Heart right ventricle (tissue), 16 donors: Measurements from ENCODE around the gene CD300LG. TPM values are rescaled to one million over a fixed set of nuclear protein-coding genes. Genes with fewer than 3 reads are reported as not detected.

Source experiments
- ATAC-seq, 8 donors: fragments of 200-7000 bp; cut with Tn5 transposase; one replicate each; pipeline ENCODE4 v1.9.1; 2020; ENCODE audit warnings: mild to moderate bottlenecking in 8 of 8, moderate library complexity in 8 of 8, moderate number of reproducible peaks in 1 of 8
- DNase-seq, 2 donors: peaks; one replicate each; pipeline ENCODE4 v3.0.0-alpha.2; 2020
- H3K27ac ChIP-seq, 10 donors: fragments of 200-600 bp; sonication (generic) in 2 of 10; one replicate each; pipeline versions ENCODE4 v1.5.0 to v1.8.0; 2020 to 2022; ENCODE audit warnings: mild to moderate bottlenecking in 3 of 10
- H3K27me3 ChIP-seq, 7 donors: fragments of 200-600 bp; one replicate each; pipeline ENCODE4 v1.8.0; 2021 to 2022; ENCODE audit warnings: mild to moderate bottlenecking in 2 of 7
- H3K36me3 ChIP-seq, 9 donors: fragments of 200-600 bp; sonication (generic) in 1 of 9; one replicate each; pipeline versions ENCODE4 v1.5.0 to v1.8.0; 2020 to 2022; ENCODE audit warnings: mild to moderate bottlenecking in 2 of 9
- H3K4me1 ChIP-seq, 9 donors: fragments of 200-600 bp; sonication (generic) in 1 of 9; one replicate each; pipeline versions ENCODE4 v1.5.0 to v1.8.0; 2020 to 2022; ENCODE audit warnings: mild to moderate bottlenecking in 4 of 9
- H3K4me3 ChIP-seq, 10 donors: fragments of 200-600 bp; sonication (generic) in 2 of 10; one replicate each; pipeline versions ENCODE4 v1.5.0 to v1.8.0; 2020 to 2022; ENCODE audit warnings: mild to moderate bottlenecking in 7 of 10, moderate library complexity in 2 of 10
- H3K9me3 ChIP-seq, 11 donors: fragments of 200-600 bp in 10 of 11; sonication (generic) in 2 of 11; one replicate each; pipeline versions ENCODE4 v1.5.0 to v1.8.0; 2013 to 2022; ENCODE audit warnings: mild to moderate bottlenecking in 2 of 11, control low read depth in 1 of 11, moderate library complexity in 1 of 11
- CTCF ChIP-seq, 9 donors: fragments of 200-600 bp; sonication (generic) in 2 of 9; IDR thresholded peaks; one replicate each; pipeline versions ENCODE4 v1.5.0 to v1.8.0; 2021 to 2022; ENCODE audit warnings: antibody characterized with exemption in 9 of 9, mild to moderate bottlenecking in 5 of 9, moderate library complexity in 1 of 9
- WGBS, 2 donors: extraction: QIAGEN DNeasy Blood & Tissue Kit; methylation state at CpG; one replicate each; pipeline ENCODE4 v1.1.7; 2013; ENCODE audit warnings: inconsistent platforms in 1 of 2; 5-methylcytosine and 5-hydroxymethylcytosine counted together
- intact Hi-C, 10 donors: fragments of 100-400 bp; cut with DNase I; formaldehyde crosslinking; loops; one replicate each; pipeline versions ENCODE4 v1.11.1 to v1.14.2; 2022
- polyA plus RNA-seq, 2 donors: library from polyadenylated mRNA; stranded (reverse); fragments of 200-250 nt; gene quantifications; one replicate each; pipeline ENCODE4 v1.2.3, GENCODE V29; 2013
- total RNA-seq, 10 donors: library from RNA; stranded (reverse); fragmentation: NEBNext Ultra II Directional in 3 of 10; extraction: Animal tissue kit (Norgen Biotek cat#: 25700) in 3 of 10; gene quantifications; one replicate each; pipeline versions ENCODE4 v1.2.1 to v1.2.4, GENCODE V29; 2021 to 2023
- donor health status: Arrhythmogenic right ventricular cardiomyopathy.
- donor health status: ischemic (EF 13 %, LVEDD 7.1; RV severe dilation, severe dysfunction).
- donor health status: healthy with polysubstance abuse.
- donor health status: DM: no; HTN: yes; CAD: no.
- donor health status: DM: no; HTN: no; CAD: no.
- donor health status: ischemic (EF 25% LVEDD 6.9; RV normal size, moderate dysfunction).
- donor health status: ischemic (EF 25% LVEDD 5.7; RV mildly dilated, moderate dysfunction).
- donor health status: healthy.
- donor health status: DM: yes; HTN: yes; CAD: no.
- donor health status: Ischemic cardiomyopathy.
- donor health status: ischemic (EF 35%, LVEDD 5.7; RV mildly dilated, moderate dysfunction).
- donor health status: nonischemic (EF 11% LVEDD 7.7; RV severe dilation, severe dysfunction).
- donor health status: DM: yes; HTN: yes; CAD: no.
- donor health status: PGD.
- donor health status: ischemic (EF 29% LVEDD 5.4; RV normal size, mild dysfunction).
- donor health status: nonischemic (EF 23%, LVEDD 6.1; RV moderate dilation, normal function).

CD300LG gene
- total and polyA plus RNA-seq, 12 donors: 3.8 to 70.9 (median 14.5) TPM

- intact Hi-C loops: no loop called here
- WGBS, 2 donors: 89 to 95% methylated on average over 3 of the region's 3 CpGs
- ATAC-seq: no peak
- peaks cover 5 to 60% (median 35%) of the 10 kb centered on the region in 9 donors for H3K4me1 ChIP-seq
- H3K27ac ChIP-seq: peak overlapping the region in 6 of 10 donors; percentile 80 to 90 (median 84)
- TF ChIP-seq CTCF (IDR thresholded peaks at IDR 0.05): no peak
- H3K4me3 ChIP-seq: no peak overlapping the region
- H3K36me3 ChIP-seq: peaks cover 0 to 4% (median 0%) of the 10 kb centered on the region in 9 donors
- H3K27me3 ChIP-seq: no peaks in the 10 kb centered on the region
- no peaks in the 10 kb centered on the region for H3K9me3 ChIP-seq
- no peak for DNase-seq
Observed at GRCh38 chr17:43856141-43856540, 9.2 kb downstream of the CD300LG start.

GRCh38 chr17:43857141-43857540 is 10.2 kb downstream of the CD300LG start:
- Histone ChIP-seq H3K27ac (peak overlapping the region; percentile 41 to 90 (median 82)), H3K27me3 (no peaks in the 10 kb centered on the region), H3K36me3 (peaks cover 0 to 4% (median 0%) of the 10 kb centered on the region in 9 donors), H3K4me3 (no peak overlapping the region), H3K9me3 (no peaks in the 10 kb centered on the region), H3K4me1 (peaks cover 11 to 65% (median 45%) of the 10 kb centered on the region in 9 donors)
- intact Hi-C loops: no loop called here
- no peak for TF ChIP-seq CTCF (IDR thresholded peaks at IDR 0.05)
- DNase-seq (no peak), ATAC-seq (no peak)
- WGBS, 2 donors: 94 to 100% methylated on average over 5 of the region's 5 CpGs

GRCh38 chr17:43857957-43858600 is 11.1 kb downstream of the CD300LG start:
- peak overlapping the region in 1 of 10 donors; percentile 10 for H3K4me3 ChIP-seq

More at GRCh38 chr17:43857957-43858600, 11.1 kb downstream of the CD300LG start:
- H3K9me3 ChIP-seq: no peaks in the 10 kb centered on the region
- TF ChIP-seq CTCF (IDR thresholded peaks at IDR 0.05): no peak
- no peaks in the 10 kb centered on the region for H3K27me3 ChIP-seq
- WGBS, 2 donors: 52 to 56% methylated on average over 12 of the region's 12 CpGs
- peaks cover 0 to 4% (median 0%) of the 10 kb centered on the region in 9 donors for H3K36me3 ChIP-seq
- H3K4me1 ChIP-seq: peaks cover 12 to 70% (median 50%) of the 10 kb centered on the region in 9 donors
- DNase-seq (peak in 1 of 2 donors; percentile 35), ATAC-seq (peak in 6 of 8 donors; percentile 1 to 54 (median 36))
- H3K27ac ChIP-seq: peak overlapping the region; percentile 41 to 90 (median 82)
- intact Hi-C loops: no loop called here
